ENCODE measurements around the gene BRWD1.

DNA sequence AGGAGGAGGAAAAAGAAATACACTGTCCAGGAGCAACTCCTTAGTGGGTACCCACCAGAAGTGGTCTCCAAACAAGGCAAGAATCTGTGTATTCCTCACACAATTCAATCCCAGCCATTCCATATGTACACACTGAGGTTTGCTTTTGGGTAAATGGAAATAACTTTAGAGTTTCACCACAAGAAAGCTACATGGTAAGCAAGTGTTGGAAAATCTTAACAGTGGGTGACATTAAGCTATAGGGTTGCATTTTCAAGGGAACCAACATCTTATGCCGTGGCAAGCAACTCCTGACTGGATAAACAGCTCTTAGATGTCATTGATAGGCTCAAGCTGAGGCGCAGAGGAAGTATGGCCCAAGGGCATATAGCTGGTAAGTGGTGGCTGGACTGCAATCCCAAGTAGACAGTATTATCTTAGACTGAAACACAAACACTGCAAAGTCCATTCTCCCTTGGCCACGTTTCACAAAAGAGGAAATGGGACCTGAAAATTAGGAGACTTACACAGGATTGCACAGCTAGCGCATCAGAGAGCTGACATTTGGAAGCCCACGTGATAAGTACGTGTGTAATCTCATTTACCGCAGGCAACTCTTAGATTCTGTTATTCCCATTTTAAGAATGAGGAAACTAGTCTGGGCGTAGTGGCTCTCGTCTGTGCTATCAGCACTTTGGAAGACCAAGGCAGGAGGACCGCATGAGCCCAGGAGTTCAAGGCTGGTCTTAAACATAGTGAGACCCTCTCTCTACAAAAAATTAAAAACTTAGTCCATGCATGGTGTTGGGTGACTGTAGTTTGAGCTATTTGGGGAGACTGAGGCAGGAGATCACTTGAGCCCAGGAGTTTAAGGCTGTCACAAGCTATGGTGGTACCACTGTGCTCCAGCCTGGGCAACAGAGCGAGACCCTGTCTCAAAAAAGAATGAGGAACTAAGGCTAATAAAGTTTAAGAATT lies 4.0 kb upstream of the BRWD1 start:
- no peak for TF ChIP-seq ZNF8 (CRISPR knock-in tag; IDR thresholded peaks at IDR 0.05)
- TF ChIP-seq ZFP3 (CRISPR knock-in tag; IDR thresholded peaks at IDR 0.05), result no peak
- TF ChIP-seq, protein P1, sequence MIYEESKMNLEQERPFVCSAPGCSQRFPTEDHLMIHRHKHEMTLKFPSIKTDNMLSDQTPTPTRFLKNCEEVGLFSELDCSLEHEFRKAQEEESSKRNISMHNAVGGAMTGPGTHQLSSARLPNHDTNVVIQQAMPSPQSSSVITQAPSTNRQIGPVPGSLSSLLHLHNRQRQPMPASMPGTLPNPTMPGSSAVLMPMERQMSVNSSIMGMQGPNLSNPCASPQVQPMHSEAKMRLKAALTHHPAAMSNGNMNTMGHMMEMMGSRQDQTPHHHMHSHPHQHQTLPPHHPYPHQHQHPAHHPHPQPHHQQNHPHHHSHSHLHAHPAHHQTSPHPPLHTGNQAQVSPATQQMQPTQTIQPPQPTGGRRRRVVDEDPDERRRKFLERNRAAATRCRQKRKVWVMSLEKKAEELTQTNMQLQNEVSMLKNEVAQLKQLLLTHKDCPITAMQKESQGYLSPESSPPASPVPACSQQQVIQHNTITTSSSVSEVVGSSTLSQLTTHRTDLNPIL (CRISPR knock-in tag; IDR thresholded peaks at IDR 0.05; ENCODE audit: low read depth), result no peak
- TF ChIP-seq, protein P2, sequence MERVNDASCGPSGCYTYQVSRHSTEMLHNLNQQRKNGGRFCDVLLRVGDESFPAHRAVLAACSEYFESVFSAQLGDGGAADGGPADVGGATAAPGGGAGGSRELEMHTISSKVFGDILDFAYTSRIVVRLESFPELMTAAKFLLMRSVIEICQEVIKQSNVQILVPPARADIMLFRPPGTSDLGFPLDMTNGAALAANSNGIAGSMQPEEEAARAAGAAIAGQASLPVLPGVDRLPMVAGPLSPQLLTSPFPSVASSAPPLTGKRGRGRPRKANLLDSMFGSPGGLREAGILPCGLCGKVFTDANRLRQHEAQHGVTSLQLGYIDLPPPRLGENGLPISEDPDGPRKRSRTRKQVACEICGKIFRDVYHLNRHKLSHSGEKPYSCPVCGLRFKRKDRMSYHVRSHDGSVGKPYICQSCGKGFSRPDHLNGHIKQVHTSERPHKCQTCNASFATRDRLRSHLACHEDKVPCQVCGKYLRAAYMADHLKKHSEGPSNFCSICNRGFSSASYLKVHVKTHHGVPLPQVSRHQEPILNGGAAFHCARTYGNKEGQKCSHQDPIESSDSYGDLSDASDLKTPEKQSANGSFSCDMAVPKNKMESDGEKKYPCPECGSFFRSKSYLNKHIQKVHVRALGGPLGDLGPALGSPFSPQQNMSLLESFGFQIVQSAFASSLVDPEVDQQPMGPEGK (CRISPR knock-in tag; IDR thresholded peaks at IDR 0.05; ENCODE audit: borderline replicate concordance), result no peak
- TF ChIP-seq ZNF70 (CRISPR knock-in tag; IDR thresholded peaks at IDR 0.05), result no peak
- no peak for TF ChIP-seq ZFP30 (CRISPR knock-in tag; IDR thresholded peaks at IDR 0.05)
- TF ChIP-seq ARNTL (CRISPR knock-in tag; IDR thresholded peaks at IDR 0.05; ENCODE audit: borderline replicate concordance, low read depth), result no peak
- TF ChIP-seq RARB (CRISPR knock-in tag; IDR thresholded peaks at IDR 0.05), result no peak
- no peak for TF ChIP-seq CSDC2 (CRISPR knock-in tag; IDR thresholded peaks at IDR 0.05)
- no peak for TF ChIP-seq ZC3H10 (CRISPR knock-in tag; IDR thresholded peaks at IDR 0.05)
- no peak for TF ChIP-seq PPARA (CRISPR knock-in tag; IDR thresholded peaks at IDR 0.05; ENCODE audit: borderline replicate concordance)

Measured in SK-N-SH treated with all-trans-retinoic acid at 6 μM for 48 hours (cell line).